ENCODE data around the gene BRF1. TPM values are rescaled to one million over a fixed set of nuclear protein-coding genes. Genes with fewer than 3 reads are reported as not detected.

Gene BRF1
- total RNA-seq, 1 experiment from 2014 or later, result 26.4 TPM

DNA sequence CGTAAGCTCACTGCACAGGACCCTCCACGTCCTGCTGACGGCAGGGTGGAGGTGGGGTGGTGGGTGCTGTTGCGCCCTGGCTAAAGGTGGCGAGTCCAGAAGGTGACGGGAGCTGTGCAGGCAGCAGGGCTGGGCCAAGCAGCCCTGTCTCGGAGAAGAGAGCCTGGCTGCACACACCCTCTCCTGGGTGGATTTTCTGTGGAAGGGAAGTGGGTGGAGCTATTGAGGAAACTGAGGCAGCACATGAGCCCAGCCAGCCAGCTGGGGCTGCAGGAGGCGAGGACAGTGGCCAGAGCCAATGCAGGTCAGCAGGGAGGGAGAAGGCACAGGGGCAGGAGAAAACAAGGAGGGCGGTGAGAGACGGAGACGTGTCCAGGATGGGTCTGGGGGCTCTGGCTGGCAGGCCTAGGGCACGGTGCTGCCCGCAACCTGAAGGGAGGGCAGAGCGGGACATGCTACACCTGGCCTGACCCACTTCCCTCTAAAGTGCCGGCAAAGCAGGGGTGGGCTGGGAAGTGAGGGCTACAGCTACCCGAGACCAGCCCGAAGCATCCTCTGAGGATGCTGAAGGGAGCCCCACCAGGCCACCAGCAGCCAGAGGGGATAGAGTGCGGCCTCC is 32.0 kb downstream of the BRF1 start:
- TF ChIP-seq ELF4 (CRISPR knock-in tag; IDR thresholded peaks at IDR 0.05; ENCODE audit: low read depth), result no peak
- TF ChIP-seq, protein P1, sequence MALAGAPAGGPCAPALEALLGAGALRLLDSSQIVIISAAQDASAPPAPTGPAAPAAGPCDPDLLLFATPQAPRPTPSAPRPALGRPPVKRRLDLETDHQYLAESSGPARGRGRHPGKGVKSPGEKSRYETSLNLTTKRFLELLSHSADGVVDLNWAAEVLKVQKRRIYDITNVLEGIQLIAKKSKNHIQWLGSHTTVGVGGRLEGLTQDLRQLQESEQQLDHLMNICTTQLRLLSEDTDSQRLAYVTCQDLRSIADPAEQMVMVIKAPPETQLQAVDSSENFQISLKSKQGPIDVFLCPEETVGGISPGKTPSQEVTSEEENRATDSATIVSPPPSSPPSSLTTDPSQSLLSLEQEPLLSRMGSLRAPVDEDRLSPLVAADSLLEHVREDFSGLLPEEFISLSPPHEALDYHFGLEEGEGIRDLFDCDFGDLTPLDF (CRISPR knock-in tag; IDR thresholded peaks at IDR 0.05), result no peak
- no peak for TF ChIP-seq ZNF317 (CRISPR knock-in tag; IDR thresholded peaks at IDR 0.05; ENCODE audit: borderline replicate concordance, low read depth)
- TF ChIP-seq, protein P2, sequence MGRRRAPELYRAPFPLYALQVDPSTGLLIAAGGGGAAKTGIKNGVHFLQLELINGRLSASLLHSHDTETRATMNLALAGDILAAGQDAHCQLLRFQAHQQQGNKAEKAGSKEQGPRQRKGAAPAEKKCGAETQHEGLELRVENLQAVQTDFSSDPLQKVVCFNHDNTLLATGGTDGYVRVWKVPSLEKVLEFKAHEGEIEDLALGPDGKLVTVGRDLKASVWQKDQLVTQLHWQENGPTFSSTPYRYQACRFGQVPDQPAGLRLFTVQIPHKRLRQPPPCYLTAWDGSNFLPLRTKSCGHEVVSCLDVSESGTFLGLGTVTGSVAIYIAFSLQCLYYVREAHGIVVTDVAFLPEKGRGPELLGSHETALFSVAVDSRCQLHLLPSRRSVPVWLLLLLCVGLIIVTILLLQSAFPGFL (CRISPR knock-in tag; IDR thresholded peaks at IDR 0.05; ENCODE audit: borderline replicate concordance), result no peak
- TF ChIP-seq MXD4 (CRISPR knock-in tag; IDR thresholded peaks at IDR 0.05; ENCODE audit: borderline replicate concordance), result no peak
- TF ChIP-seq, protein P3, sequence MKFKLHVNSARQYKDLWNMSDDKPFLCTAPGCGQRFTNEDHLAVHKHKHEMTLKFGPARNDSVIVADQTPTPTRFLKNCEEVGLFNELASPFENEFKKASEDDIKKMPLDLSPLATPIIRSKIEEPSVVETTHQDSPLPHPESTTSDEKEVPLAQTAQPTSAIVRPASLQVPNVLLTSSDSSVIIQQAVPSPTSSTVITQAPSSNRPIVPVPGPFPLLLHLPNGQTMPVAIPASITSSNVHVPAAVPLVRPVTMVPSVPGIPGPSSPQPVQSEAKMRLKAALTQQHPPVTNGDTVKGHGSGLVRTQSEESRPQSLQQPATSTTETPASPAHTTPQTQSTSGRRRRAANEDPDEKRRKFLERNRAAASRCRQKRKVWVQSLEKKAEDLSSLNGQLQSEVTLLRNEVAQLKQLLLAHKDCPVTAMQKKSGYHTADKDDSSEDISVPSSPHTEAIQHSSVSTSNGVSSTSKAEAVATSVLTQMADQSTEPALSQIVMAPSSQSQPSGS (CRISPR knock-in tag; IDR thresholded peaks at IDR 0.05; ENCODE audit: borderline replicate concordance, low read depth), result no peak
- no peak for TF ChIP-seq JAZF1 (CRISPR knock-in tag; IDR thresholded peaks at IDR 0.05)
- POLR2A ChIA-PET, result no interaction called here
- CTCF ChIA-PET, result interaction anchor here (1.1 to 1.2 kb wide), 2 partner anchors 83 to 500 kb away, joined by 3 to 4 read pairs; no protein-coding TSS in a partner anchor
- DNase-seq (ENCODE audit: low spot score) (no peak), ATAC-seq (no peak)
- no peak overlapping the region for H3K4me3 Mint-ChIP-seq
- no peaks in the 10 kb centered on the region for H3K4me1 Mint-ChIP-seq
- H3K27ac Mint-ChIP-seq, result peak overlapping the region; percentile 53; the same call in 1 of the 2 replicates
- H3K36me3 Mint-ChIP-seq, result no peaks in the 10 kb centered on the region; the same call in 1 of the 2 replicates
- H3K27me3 Mint-ChIP-seq (ENCODE audit: low read depth), result no peaks in the 10 kb centered on the region
- no peaks in the 10 kb centered on the region for H3K9me3 Mint-ChIP-seq

DNA sequence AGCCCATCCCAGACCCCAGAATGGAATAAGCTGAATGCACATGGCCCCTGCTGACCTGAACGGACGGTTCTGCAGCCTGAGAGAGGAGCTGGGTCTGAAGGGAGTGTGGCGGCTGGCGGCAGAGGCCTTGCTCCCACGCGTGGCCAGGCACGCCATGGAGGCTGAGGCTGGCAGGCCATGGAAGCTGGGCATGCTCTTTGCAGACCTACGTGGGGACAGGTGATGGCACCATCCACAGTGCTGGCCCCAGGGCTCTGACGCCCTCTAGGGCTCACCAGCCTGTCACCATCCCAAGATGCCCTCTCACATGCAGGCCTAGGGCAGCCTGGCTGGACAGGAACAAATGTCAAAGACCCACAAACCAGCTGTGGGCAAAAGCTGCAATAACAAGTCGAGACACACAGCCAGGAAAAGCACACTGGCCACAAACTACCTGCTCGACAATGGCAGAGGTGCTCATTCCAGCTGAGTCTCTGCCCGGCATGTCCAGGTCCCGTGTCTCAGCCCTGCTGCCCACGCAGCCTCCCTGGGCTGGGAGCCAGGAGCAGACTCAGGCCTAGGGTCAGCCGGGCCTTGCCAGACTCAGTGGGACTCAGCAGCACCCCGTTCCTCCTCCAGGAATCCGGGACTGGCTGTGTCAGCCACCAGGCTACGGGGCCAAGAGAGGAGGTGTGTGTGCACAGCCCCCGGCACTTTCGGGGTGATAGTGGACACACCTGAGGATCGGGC is 32.8 kb downstream of the BRF1 start:
- H3K9me3 Mint-ChIP-seq, result no peaks in the 10 kb centered on the region
- TF ChIP-seq, protein P4, sequence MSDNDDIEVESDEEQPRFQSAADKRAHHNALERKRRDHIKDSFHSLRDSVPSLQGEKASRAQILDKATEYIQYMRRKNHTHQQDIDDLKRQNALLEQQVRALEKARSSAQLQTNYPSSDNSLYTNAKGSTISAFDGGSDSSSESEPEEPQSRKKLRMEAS (CRISPR knock-in tag; IDR thresholded peaks at IDR 0.05), result no peak
- TF ChIP-seq ZNF396 (CRISPR knock-in tag; IDR thresholded peaks at IDR 0.05; ENCODE audit: borderline replicate concordance), result no peak
- TF ChIP-seq NR2C2 (CRISPR knock-in tag; IDR thresholded peaks at IDR 0.05), result no peak
- TF ChIP-seq, protein P5, sequence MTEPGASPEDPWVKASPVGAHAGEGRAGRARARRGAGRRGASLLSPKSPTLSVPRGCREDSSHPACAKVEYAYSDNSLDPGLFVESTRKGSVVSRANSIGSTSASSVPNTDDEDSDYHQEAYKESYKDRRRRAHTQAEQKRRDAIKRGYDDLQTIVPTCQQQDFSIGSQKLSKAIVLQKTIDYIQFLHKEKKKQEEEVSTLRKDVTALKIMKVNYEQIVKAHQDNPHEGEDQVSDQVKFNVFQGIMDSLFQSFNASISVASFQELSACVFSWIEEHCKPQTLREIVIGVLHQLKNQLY (CRISPR knock-in tag; IDR thresholded peaks at IDR 0.05), result no peak
- no peak for TF ChIP-seq SMAD4 (CRISPR knock-in tag; IDR thresholded peaks at IDR 0.05)
- no peak for TF ChIP-seq NFE2L1 (CRISPR knock-in tag; IDR thresholded peaks at IDR 0.05)
- TF ChIP-seq NR1H2 (CRISPR knock-in tag; IDR thresholded peaks at IDR 0.05), result no peak
- no peak for TF ChIP-seq CREM (CRISPR knock-in tag; IDR thresholded peaks at IDR 0.05)
- TF ChIP-seq, protein P6, sequence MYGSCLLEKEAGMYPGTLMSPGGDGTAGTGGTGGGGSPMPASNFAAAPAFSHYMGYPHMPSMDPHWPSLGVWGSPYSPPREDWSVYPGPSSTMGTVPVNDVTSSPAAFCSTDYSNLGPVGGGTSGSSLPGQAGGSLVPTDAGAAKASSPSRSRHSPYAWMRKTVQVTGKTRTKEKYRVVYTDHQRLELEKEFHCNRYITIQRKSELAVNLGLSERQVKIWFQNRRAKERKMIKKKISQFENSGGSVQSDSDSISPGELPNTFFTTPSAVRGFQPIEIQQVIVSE (CRISPR knock-in tag; IDR thresholded peaks at IDR 0.05; ENCODE audit: borderline replicate concordance), result no peak
- TF ChIP-seq HMGA2 (CRISPR knock-in tag; IDR thresholded peaks at IDR 0.05), result no peak
- TF ChIP-seq, protein P1 (CRISPR knock-in tag; IDR thresholded peaks at IDR 0.05), result no peak
- TF ChIP-seq KAT7 (CRISPR knock-in tag; IDR thresholded peaks at IDR 0.05; ENCODE audit: borderline replicate concordance), result no peak
- TF ChIP-seq, protein P7, sequence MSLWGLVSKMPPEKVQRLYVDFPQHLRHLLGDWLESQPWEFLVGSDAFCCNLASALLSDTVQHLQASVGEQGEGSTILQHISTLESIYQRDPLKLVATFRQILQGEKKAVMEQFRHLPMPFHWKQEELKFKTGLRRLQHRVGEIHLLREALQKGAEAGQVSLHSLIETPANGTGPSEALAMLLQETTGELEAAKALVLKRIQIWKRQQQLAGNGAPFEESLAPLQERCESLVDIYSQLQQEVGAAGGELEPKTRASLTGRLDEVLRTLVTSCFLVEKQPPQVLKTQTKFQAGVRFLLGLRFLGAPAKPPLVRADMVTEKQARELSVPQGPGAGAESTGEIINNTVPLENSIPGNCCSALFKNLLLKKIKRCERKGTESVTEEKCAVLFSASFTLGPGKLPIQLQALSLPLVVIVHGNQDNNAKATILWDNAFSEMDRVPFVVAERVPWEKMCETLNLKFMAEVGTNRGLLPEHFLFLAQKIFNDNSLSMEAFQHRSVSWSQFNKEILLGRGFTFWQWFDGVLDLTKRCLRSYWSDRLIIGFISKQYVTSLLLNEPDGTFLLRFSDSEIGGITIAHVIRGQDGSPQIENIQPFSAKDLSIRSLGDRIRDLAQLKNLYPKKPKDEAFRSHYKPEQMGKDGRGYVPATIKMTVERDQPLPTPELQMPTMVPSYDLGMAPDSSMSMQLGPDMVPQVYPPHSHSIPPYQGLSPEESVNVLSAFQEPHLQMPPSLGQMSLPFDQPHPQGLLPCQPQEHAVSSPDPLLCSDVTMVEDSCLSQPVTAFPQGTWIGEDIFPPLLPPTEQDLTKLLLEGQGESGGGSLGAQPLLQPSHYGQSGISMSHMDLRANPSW (CRISPR knock-in tag; conservative IDR thresholded peaks at IDR 0.05; ENCODE audit: low read depth), result no peak
- TF ChIP-seq GABPB1 (CRISPR knock-in tag; IDR thresholded peaks at IDR 0.05), result no peak
- TF ChIP-seq, protein P8, sequence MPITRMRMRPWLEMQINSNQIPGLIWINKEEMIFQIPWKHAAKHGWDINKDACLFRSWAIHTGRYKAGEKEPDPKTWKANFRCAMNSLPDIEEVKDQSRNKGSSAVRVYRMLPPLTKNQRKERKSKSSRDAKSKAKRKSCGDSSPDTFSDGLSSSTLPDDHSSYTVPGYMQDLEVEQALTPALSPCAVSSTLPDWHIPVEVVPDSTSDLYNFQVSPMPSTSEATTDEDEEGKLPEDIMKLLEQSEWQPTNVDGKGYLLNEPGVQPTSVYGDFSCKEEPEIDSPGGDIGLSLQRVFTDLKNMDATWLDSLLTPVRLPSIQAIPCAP (CRISPR knock-in tag; IDR thresholded peaks at IDR 0.05), result no peak
- TF ChIP-seq ZNF219 (CRISPR knock-in tag; IDR thresholded peaks at IDR 0.05; ENCODE audit: borderline replicate concordance), result no peak
- no peak for TF ChIP-seq TEAD1 (CRISPR knock-in tag; IDR thresholded peaks at IDR 0.05)
- no peak for TF ChIP-seq ELF4 (CRISPR knock-in tag; IDR thresholded peaks at IDR 0.05; ENCODE audit: low read depth)

More for the DNA sequence above, 32.8 kb downstream of the BRF1 start:
- no peaks in the 10 kb centered on the region; the same call in 1 of the 2 replicates for H3K36me3 Mint-ChIP-seq
- DNase-seq (ENCODE audit: low spot score) (no peak), ATAC-seq (peak; percentile 68)
- H3K4me1 Mint-ChIP-seq, result no peaks in the 10 kb centered on the region
- POLR2A ChIA-PET, result no interaction called here
- no peak overlapping the region for H3K4me3 Mint-ChIP-seq
- no peak overlapping the region for H3K27ac Mint-ChIP-seq
- H3K27me3 Mint-ChIP-seq (ENCODE audit: low read depth), result no peaks in the 10 kb centered on the region
- CTCF ChIA-PET, result interaction anchor here (0.7 to 1.2 kb wide), 5 partner anchors 12 to 499 kb away, joined by 3 to 4 read pairs (median 3); partner anchors contain the start of gene BTBD6

Data from WTC11 (cell line).